Peyer's patch (tissue), 4 donors: ENCODE results near the gene REXO5. TPM values are rescaled to one million over a fixed set of nuclear protein-coding genes. Genes with fewer than 3 reads are reported as not detected.

ENCODE experiments used
- DNase-seq, 3 donors: peaks; one replicate each; pipeline ENCODE4 v3.0.0-alpha.2; 2017 to 2019
- H3K27ac ChIP-seq, 4 donors: fragments of 200-600 bp; sonication (generic); one replicate each; pipeline ENCODE4 v1.5.1; 2016 to 2019
- H3K27me3 ChIP-seq, 2 donors: fragments of 200-600 bp; sonication (generic); one replicate each; pipeline ENCODE4 v1.5.1; 2019
- H3K36me3 ChIP-seq, 3 donors: fragments of 200-600 bp; sonication (generic); one replicate each; pipeline ENCODE4 v1.5.1; 2016 to 2019
- H3K4me1 ChIP-seq, 4 donors: fragments of 200-600 bp; sonication (generic); one replicate each; pipeline ENCODE4 v1.5.1; 2016 to 2019
- H3K4me3 ChIP-seq, 4 donors: fragments of 200-600 bp; sonication (generic); 1 replicate in 3 of 4; 2 replicates in 1 of 4; pipeline ENCODE4 v1.5.1; 2016 to 2019; ENCODE audit warnings: mild to moderate bottlenecking in 1 of 4
- H3K9me3 ChIP-seq, 4 donors: fragments of 200-600 bp; sonication (generic); one replicate each; pipeline ENCODE4 v1.5.1; 2016 to 2019; ENCODE audit warnings: mild to moderate bottlenecking in 1 of 4
- CTCF ChIP-seq, 6 experiments: fragments of 450-650 bp in 4 of 6; fragments of 200-600 bp in 2 of 6; sonication (generic) in 1 of 6; IDR thresholded peaks; one replicate each; pipeline ENCODE4 v1.5.1; 2017 to 2019; ENCODE audit warnings: antibody characterized with exemption in 6 of 6, mild to moderate bottlenecking in 3 of 6, moderate library complexity in 1 of 6
- POLR2A ChIP-seq, 2 donors: fragments of 450-650 bp; IDR thresholded peaks; one replicate each; pipeline ENCODE4 v1.5.1; 2017; ENCODE audit warnings: antibody characterized with exemption in 2 of 2, mild to moderate bottlenecking in 2 of 2, moderate library complexity in 2 of 2
- total RNA-seq, 4 donors: library from RNA; depleted of rRNA; stranded (reverse); fragments of >200 nt; gene quantifications; one replicate each; pipeline ENCODE4 v1.1.0, GENCODE V29; 2016

Gene REXO5
- total RNA-seq, 4 donors from 2014 or later = 2.3 to 3.6 (median 2.9) TPM

GRCh38 chr16:20818929-20819585 lies 12.7 kb downstream of the REXO5 start:
- Histone ChIP-seq H3K4me3 (no peak overlapping the region), H3K9me3 (no peaks in the 10 kb centered on the region), H3K4me1 (no peaks in the 10 kb centered on the region), H3K36me3 (peaks cover 0 to 3% (median 0%) of the 10 kb centered on the region in 3 donors), H3K27ac (no peak overlapping the region), H3K27me3 (no peaks in the 10 kb centered on the region)
- DNase-seq = no peak
- TF ChIP-seq POLR2A (IDR thresholded peaks at IDR 0.05) (no peak), CTCF (IDR thresholded peaks at IDR 0.05) (no peak)

GRCh38 chr16:20821682-20822081 lies 15.4 kb downstream of the REXO5 start:
- Histone ChIP-seq H3K4me3 (no peak overlapping the region), H3K9me3 (no peaks in the 10 kb centered on the region), H3K27ac (no peak overlapping the region), H3K4me1 (no peaks in the 10 kb centered on the region), H3K36me3 (no peaks in the 10 kb centered on the region), H3K27me3 (no peaks in the 10 kb centered on the region)
- TF ChIP-seq POLR2A (IDR thresholded peaks at IDR 0.05) (no peak), CTCF (IDR thresholded peaks at IDR 0.05) (no peak)
- DNase-seq = no peak

- Histone ChIP-seq H3K4me3 (no peak overlapping the region), H3K27ac (no peak overlapping the region), H3K27me3 (no peaks in the 10 kb centered on the region), H3K4me1 (no peaks in the 10 kb centered on the region), H3K36me3 (no peaks in the 10 kb centered on the region), H3K9me3 (no peaks in the 10 kb centered on the region)
- no peak for TF ChIP-seq CTCF (IDR thresholded peaks at IDR 0.05)
- no peak for TF ChIP-seq POLR2A (IDR thresholded peaks at IDR 0.05)
- DNase-seq = no peak
Observed at GRCh38 chr16:20822521-20823325, 16.4 kb downstream of the REXO5 start.

- H3K36me3 ChIP-seq = no peaks in the 10 kb centered on the region
- no peak overlapping the region for H3K27ac ChIP-seq
- TF ChIP-seq POLR2A (IDR thresholded peaks at IDR 0.05) (no peak), CTCF (IDR thresholded peaks at IDR 0.05) (no peak)
- H3K27me3 ChIP-seq = no peaks in the 10 kb centered on the region
- H3K4me3 ChIP-seq = no peak overlapping the region
- H3K9me3 ChIP-seq = no peaks in the 10 kb centered on the region
- no peak for DNase-seq
- H3K4me1 ChIP-seq = no peaks in the 10 kb centered on the region
Observed at GRCh38 chr16:20826039-20826566, 19.8 kb downstream of the REXO5 start.

GRCh38 chr16:20829536-20829935 lies 23.2 kb downstream of the REXO5 start:
- no peaks in the 10 kb centered on the region for H3K36me3 ChIP-seq
- no peaks in the 10 kb centered on the region for H3K27me3 ChIP-seq
- H3K4me1 ChIP-seq = no peaks in the 10 kb centered on the region
- no peak overlapping the region for H3K4me3 ChIP-seq
- H3K9me3 ChIP-seq = no peaks in the 10 kb centered on the region
- DNase-seq = no peak
- no peak overlapping the region for H3K27ac ChIP-seq
- TF ChIP-seq CTCF (IDR thresholded peaks at IDR 0.05) (no peak), POLR2A (IDR thresholded peaks at IDR 0.05) (no peak)
